Fibroblast of lung (primary cell): ENCODE data around the gene MARK3.

Source experiments
- EZH2 ChIP-seq: IDR thresholded peaks from 2 replicates; pipeline ENCODE4 v1.5.1; 2012; ENCODE audit warnings: low read length, control low read depth, mild to moderate bottlenecking; ENCODE audit errors: missing control alignments
- TF ChIP-seq, protein P1 (sequence below), 2 donors: IDR thresholded peaks in 1 of 2; conservative IDR thresholded peaks in 1 of 2; 1 replicate in 1 of 2; 2 replicates in 1 of 2; pipeline ENCODE4 v1.5.1; 2011 to 2012; ENCODE audit warnings: low read length in 2 of 2, control low read depth in 1 of 2, inconsistent platforms in 1 of 2, low read depth in 1 of 2, mild to moderate bottlenecking in 1 of 2

DNA sequence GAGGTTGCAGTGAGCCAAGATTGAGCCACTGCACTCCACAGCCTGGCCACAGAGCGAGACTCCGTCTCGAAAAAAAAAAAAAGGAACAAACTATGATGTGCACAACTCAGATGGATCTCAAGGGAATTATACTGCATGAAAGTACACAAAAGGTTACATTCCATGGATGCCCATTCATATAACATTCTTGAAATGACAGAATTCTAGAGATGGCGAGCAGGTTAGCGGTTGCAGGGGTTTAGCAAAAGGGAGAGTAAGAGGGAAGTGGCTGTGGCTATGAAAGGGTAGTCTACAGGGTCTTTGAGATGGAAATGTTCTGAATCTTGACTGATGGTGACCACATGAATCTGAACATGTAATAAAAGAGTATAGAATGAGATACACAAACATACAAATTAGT lies 87.7 kb downstream of the MARK3 start:
- TF ChIP-seq, protein P1, sequence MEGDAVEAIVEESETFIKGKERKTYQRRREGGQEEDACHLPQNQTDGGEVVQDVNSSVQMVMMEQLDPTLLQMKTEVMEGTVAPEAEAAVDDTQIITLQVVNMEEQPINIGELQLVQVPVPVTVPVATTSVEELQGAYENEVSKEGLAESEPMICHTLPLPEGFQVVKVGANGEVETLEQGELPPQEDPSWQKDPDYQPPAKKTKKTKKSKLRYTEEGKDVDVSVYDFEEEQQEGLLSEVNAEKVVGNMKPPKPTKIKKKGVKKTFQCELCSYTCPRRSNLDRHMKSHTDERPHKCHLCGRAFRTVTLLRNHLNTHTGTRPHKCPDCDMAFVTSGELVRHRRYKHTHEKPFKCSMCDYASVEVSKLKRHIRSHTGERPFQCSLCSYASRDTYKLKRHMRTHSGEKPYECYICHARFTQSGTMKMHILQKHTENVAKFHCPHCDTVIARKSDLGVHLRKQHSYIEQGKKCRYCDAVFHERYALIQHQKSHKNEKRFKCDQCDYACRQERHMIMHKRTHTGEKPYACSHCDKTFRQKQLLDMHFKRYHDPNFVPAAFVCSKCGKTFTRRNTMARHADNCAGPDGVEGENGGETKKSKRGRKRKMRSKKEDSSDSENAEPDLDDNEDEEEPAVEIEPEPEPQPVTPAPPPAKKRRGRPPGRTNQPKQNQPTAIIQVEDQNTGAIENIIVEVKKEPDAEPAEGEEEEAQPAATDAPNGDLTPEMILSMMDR (conservative IDR thresholded peaks at IDR 0.05 in 1 of 2, IDR thresholded peaks at IDR 0.05 in 1 of 2; ENCODE audit: low read depth in 1 of 2, low read length in 2 of 2) = no peak
- TF ChIP-seq EZH2 = no peak
